Measurements from ENCODE around the gene RBM23. TPM values are rescaled to one million over a fixed set of nuclear protein-coding genes. Genes with fewer than 3 reads are reported as not detected.

RBM23 gene
- total and polyA plus RNA-seq, 9 of the 15 experiments (the other 6 are each of a cell fraction or from before 2014, with no cell fraction given) = 46.0 to 102 (median 58.5) TPM

- Histone ChIP-seq H3K27me3 (ENCODE audit: control insufficient read depth in 2 of 2, insufficient read depth in 2 of 2, low read length in 2 of 2) (no peaks in the 10 kb centered on the region), H3K36me3 (ENCODE audit: control insufficient read depth, insufficient read depth, low read length) (peaks cover 67% of the 10 kb centered on the region), H3K9me3 (replicated peaks; ENCODE audit: control insufficient read depth, insufficient read depth, low read depth, low read length) (no peaks in the 10 kb centered on the region), H3K4me3 (no peak overlapping the region), H4K20me1 (replicated peaks; ENCODE audit: control insufficient read depth, insufficient read depth, low read length) (no peaks in the 10 kb centered on the region), H3K4me1 (replicated peaks in 1 of 2; ENCODE audit: control insufficient read depth in 2 of 2, insufficient read depth in 2 of 2, low read length in 2 of 2) (peaks cover 14 to 21% of the 10 kb centered on the region in 2 experiments; a peak in 4 of 5 replicates), H3K79me2 (ENCODE audit: control insufficient read depth, insufficient read depth, low read length) (peaks cover 40% of the 10 kb centered on the region), H3K27ac (ENCODE audit: extremely low read depth, low read depth, low read length) (no peak overlapping the region), H3K9ac (ENCODE audit: insufficient read depth in 1 of 2, low read depth in 2 of 2, low read length in 2 of 2) (no peak overlapping the region), H2AFZ (ENCODE audit: low read depth, low read length) (no peak overlapping the region), H3K9me1 (ENCODE audit: control insufficient read depth, insufficient read depth, low read length) (no peaks in the 10 kb centered on the region), H3K4me2 (ENCODE audit: insufficient read depth, low read length) (no peak overlapping the region)
- 90% methylated on average over 4 of the region's 4 CpGs for WGBS (ENCODE audit: insufficient coverage, low coverage, missing lambda C conversion rate)
- TF ChIP-seq ZNF354B (CRISPR knock-in tag; IDR thresholded peaks at IDR 0.05) (no peak), FOSL1 (tag; conservative IDR thresholded peaks at IDR 0.05) (no peak), HMBOX1 (IDR thresholded peaks at IDR 0.05) (no peak), SMAD2 (IDR thresholded peaks at IDR 0.05; ENCODE audit: low read depth, low read length) (no peak), ZNF347 (CRISPR knock-in tag; IDR thresholded peaks at IDR 0.05; ENCODE audit: low read depth) (no peak), MED1 (CRISPR knock-in tag; IDR thresholded peaks at IDR 0.05; ENCODE audit: borderline replicate concordance) (no peak), NCOR1 (IDR thresholded peaks at IDR 0.05) (no peak), GTF3C2 (IDR thresholded peaks at IDR 0.05; ENCODE audit: borderline replicate concordance, extremely low read depth, insufficient read length) (no peak), NFXL1 (CRISPR knock-in tag; IDR thresholded peaks at IDR 0.05) (no peak), CREB1 (IDR thresholded peaks at IDR 0.05) (no peak), CREB1 (CRISPR knock-in tag; IDR thresholded peaks at IDR 0.05) (no peak)
- TF ChIP-seq, protein P1, sequence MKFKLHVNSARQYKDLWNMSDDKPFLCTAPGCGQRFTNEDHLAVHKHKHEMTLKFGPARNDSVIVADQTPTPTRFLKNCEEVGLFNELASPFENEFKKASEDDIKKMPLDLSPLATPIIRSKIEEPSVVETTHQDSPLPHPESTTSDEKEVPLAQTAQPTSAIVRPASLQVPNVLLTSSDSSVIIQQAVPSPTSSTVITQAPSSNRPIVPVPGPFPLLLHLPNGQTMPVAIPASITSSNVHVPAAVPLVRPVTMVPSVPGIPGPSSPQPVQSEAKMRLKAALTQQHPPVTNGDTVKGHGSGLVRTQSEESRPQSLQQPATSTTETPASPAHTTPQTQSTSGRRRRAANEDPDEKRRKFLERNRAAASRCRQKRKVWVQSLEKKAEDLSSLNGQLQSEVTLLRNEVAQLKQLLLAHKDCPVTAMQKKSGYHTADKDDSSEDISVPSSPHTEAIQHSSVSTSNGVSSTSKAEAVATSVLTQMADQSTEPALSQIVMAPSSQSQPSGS (CRISPR knock-in tag; IDR thresholded peaks at IDR 0.05) = no peak
- TF ChIP-seq, protein P2, sequence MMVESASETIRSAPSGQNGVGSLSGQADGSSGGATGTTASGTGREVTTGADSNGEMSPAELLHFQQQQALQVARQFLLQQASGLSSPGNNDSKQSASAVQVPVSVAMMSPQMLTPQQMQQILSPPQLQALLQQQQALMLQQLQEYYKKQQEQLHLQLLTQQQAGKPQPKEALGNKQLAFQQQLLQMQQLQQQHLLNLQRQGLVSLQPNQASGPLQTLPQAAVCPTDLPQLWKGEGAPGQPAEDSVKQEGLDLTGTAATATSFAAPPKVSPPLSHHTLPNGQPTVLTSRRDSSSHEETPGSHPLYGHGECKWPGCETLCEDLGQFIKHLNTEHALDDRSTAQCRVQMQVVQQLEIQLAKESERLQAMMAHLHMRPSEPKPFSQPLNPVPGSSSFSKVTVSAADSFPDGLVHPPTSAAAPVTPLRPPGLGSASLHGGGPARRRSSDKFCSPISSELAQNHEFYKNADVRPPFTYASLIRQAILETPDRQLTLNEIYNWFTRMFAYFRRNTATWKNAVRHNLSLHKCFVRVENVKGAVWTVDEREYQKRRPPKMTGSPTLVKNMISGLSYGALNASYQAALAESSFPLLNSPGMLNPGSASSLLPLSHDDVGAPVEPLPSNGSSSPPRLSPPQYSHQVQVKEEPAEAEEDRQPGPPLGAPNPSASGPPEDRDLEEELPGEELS (CRISPR knock-in tag; IDR thresholded peaks at IDR 0.05; ENCODE audit: borderline replicate concordance) = no peak
- DNase-seq (ENCODE audit: extremely low read depth in 1 of 4, low spot score in 3 of 4) (no peak), ATAC-seq (no peak), FAIRE-seq (no peak)
- intact Hi-C loops (cut with micrococcal nuclease) = no loop called here
- ChIA-PET CTCF (ENCODE audit: low intra/inter-chr PET ratio) (no interaction called here), POLR2A (interaction anchor here (6.2 kb wide), 1 partner anchor 7 kb away, joined by 62 read pairs; the partner anchor contains the start of gene RBM23)
- BruUV-seq (replicated peaks) = no TSS peak
- in situ Hi-C loops (cut with MboI) = no loop called here
Observed at GRCh38 chr14:22926316-22926715, 7.4 kb upstream of the RBM23 start.

Data from K562 (cell line).